Nephron (organoid): ENCODE data around the gene CCL1.

Source experiments
- H3K27ac Mint-ChIP-seq, 3 experiments: 2 replicates each; pipeline ENCODE4 v1.8.0; 2020; ENCODE audit warnings: mixed read lengths in 3 of 3, mild to moderate bottlenecking in 2 of 3, moderate library complexity in 1 of 3
- H3K27me3 Mint-ChIP-seq: 2 replicates; pipeline ENCODE4 v1.8.0; 2021; ENCODE audit warnings: low read depth, mild to moderate bottlenecking, moderate library complexity, mixed read lengths
- H3K36me3 Mint-ChIP-seq: 2 replicates; pipeline ENCODE4 v1.8.0; 2020; ENCODE audit warnings: low read depth, mixed read lengths
- H3K4me1 Mint-ChIP-seq: 2 replicates; pipeline ENCODE4 v1.8.0; 2020; ENCODE audit warnings: mixed read lengths
- H3K4me3 Mint-ChIP-seq, 3 experiments: 2 replicates each; pipeline ENCODE4 v1.8.0; 2020; ENCODE audit warnings: mild to moderate bottlenecking in 3 of 3, mixed read lengths in 3 of 3, moderate library complexity in 2 of 3
- H3K9me3 Mint-ChIP-seq: 2 replicates; pipeline ENCODE4 v1.8.0; 2020; ENCODE audit warnings: mixed read lengths
- CTCF ChIP-seq, 3 experiments: fragments of 200-600 bp; sonication (generic); IDR thresholded peaks; one replicate each; pipeline ENCODE4 v1.5.0; 2021; ENCODE audit warnings: antibody characterized with exemption in 3 of 3; ENCODE audit not compliant: unreplicated experiment in 3 of 3

CCL1 gene

GRCh38 chr17:34393401-34393800, 30.4 kb upstream of the CCL1 start:
- Mint-ChIP-seq H3K9me3 (no peaks in the 10 kb centered on the region), H3K4me3 (no peak overlapping the region), H3K36me3 (no peaks in the 10 kb centered on the region), H3K4me1 (no peaks in the 10 kb centered on the region), H3K27ac (no peak overlapping the region), H3K27me3 (peaks cover 33% of the 10 kb centered on the region)
- no peak for TF ChIP-seq CTCF (IDR thresholded peaks at IDR 0.05; ENCODE audit: unreplicated experiment in 3 of 3)

- TF ChIP-seq CTCF (IDR thresholded peaks at IDR 0.05; ENCODE audit: unreplicated experiment in 3 of 3): no peak
- peaks cover 4% of the 10 kb centered on the region for H3K4me1 Mint-ChIP-seq
- no peak overlapping the region for H3K4me3 Mint-ChIP-seq
- no peak overlapping the region for H3K27ac Mint-ChIP-seq
- H3K36me3 Mint-ChIP-seq: no peaks in the 10 kb centered on the region
- H3K27me3 Mint-ChIP-seq: peaks cover 24% of the 10 kb centered on the region
- no peaks in the 10 kb centered on the region for H3K9me3 Mint-ChIP-seq
Measured at GRCh38 chr17:34391241-34391640, 28.2 kb upstream of the CCL1 start.

- Mint-ChIP-seq H3K4me1 (peaks cover 4% of the 10 kb centered on the region), H3K36me3 (no peaks in the 10 kb centered on the region), H3K27ac (no peak overlapping the region), H3K9me3 (no peaks in the 10 kb centered on the region), H3K4me3 (no peak overlapping the region), H3K27me3 (peaks cover 22% of the 10 kb centered on the region)
- no peak for TF ChIP-seq CTCF (IDR thresholded peaks at IDR 0.05; ENCODE audit: unreplicated experiment in 3 of 3)
Measured at GRCh38 chr17:34390649-34391048, 27.6 kb upstream of the CCL1 start.

- no peak for TF ChIP-seq CTCF (IDR thresholded peaks at IDR 0.05; ENCODE audit: unreplicated experiment in 3 of 3)
- Mint-ChIP-seq H3K27me3 (peaks cover 22% of the 10 kb centered on the region), H3K4me1 (peaks cover 4% of the 10 kb centered on the region), H3K36me3 (no peaks in the 10 kb centered on the region), H3K9me3 (no peaks in the 10 kb centered on the region), H3K27ac (no peak overlapping the region), H3K4me3 (no peak overlapping the region)
Measured at GRCh38 chr17:34389126-34389750, 26.2 kb upstream of the CCL1 start.

- H3K4me3 Mint-ChIP-seq: no peak overlapping the region
- H3K9me3 Mint-ChIP-seq: no peaks in the 10 kb centered on the region
- no peaks in the 10 kb centered on the region for H3K36me3 Mint-ChIP-seq
- H3K27ac Mint-ChIP-seq: peak overlapping the region; percentile 75 to 98 (median 97)
- H3K4me1 Mint-ChIP-seq: peaks cover 4% of the 10 kb centered on the region
- H3K27me3 Mint-ChIP-seq: peaks cover 16% of the 10 kb centered on the region
- TF ChIP-seq CTCF (IDR thresholded peaks at IDR 0.05; ENCODE audit: unreplicated experiment in 3 of 3): no peak
Measured at GRCh38 chr17:34387566-34387965, 24.5 kb upstream of the CCL1 start.
